HepG2 (cell line): ENCODE results near the gene STXBP4. TPM values are rescaled to one million over a fixed set of nuclear protein-coding genes. Genes with fewer than 3 reads are reported as not detected.
A peak's percentile ranks its signal among the peaks of the same experiment; 100 is the strongest.

Experiments
- AGO1 ChIP-seq: fragments of 200-400 bp; formaldehyde crosslinking; IDR thresholded peaks from 2 replicates; pipeline ENCODE4 v1.6.1; 2017; ENCODE audit warnings: mild to moderate bottlenecking, low read depth, low read length, moderate library complexity; ENCODE audit not compliant: poor library complexity, severe bottlenecking
- ATM ChIP-seq: fragments of 450-650 bp; IDR thresholded peaks from 2 replicates; pipeline ENCODE4 v1.7.1; 2017; ENCODE audit warnings: mild to moderate bottlenecking, borderline replicate concordance
- ERF ChIP-seq: IDR thresholded peaks from 2 replicates; pipeline ENCODE4 v1.6.1; 2018; ENCODE audit warnings: missing biosample characterization, missing genetic modification reagents
- IRF1 ChIP-seq: sonication (generic); formaldehyde crosslinking; IDR thresholded peaks from 2 replicates; pipeline ENCODE4 v1.4.0; 2020; ENCODE audit warnings: low read depth, mild to moderate bottlenecking, missing genetic modification reagents
- NKX3-1 ChIP-seq: sonication (generic); formaldehyde crosslinking; IDR thresholded peaks from 2 replicates; pipeline ENCODE4 v1.5.0; 2020; ENCODE audit warnings: missing genetic modification reagents
- SAP130 ChIP-seq: IDR thresholded peaks from 2 replicates; pipeline ENCODE4 v1.6.1; 2016; ENCODE audit warnings: low read depth
- SOX6 ChIP-seq, 2 experiments: fragments of 450-650 bp in 1 of 2; sonication (generic) in 1 of 2; formaldehyde crosslinking in 1 of 2; IDR thresholded peaks; 2 replicates each; pipeline versions ENCODE4 v1.4.0 to v1.6.1; 2017 to 2020; ENCODE audit warnings: antibody characterized with exemption in 1 of 2, mild to moderate bottlenecking in 1 of 2, missing genetic modification reagents in 1 of 2
- ZBTB42 ChIP-seq: sonication (generic); formaldehyde crosslinking; IDR thresholded peaks from 2 replicates; pipeline ENCODE4 v1.5.0; 2020; ENCODE audit warnings: mild to moderate bottlenecking, missing genetic modification reagents
- ZC3H4 ChIP-seq: sonication (generic); formaldehyde crosslinking; IDR thresholded peaks from 2 replicates; pipeline ENCODE4 v1.4.0; 2020; ENCODE audit warnings: missing genetic modification reagents, borderline replicate concordance
- ZFP90 ChIP-seq: sonication (generic); formaldehyde crosslinking; IDR thresholded peaks from 2 replicates; pipeline ENCODE4 v1.8.0; 2022; ENCODE audit warnings: missing genetic modification reagents, mild to moderate bottlenecking, inconsistent platforms, borderline replicate concordance
- ZNF230 ChIP-seq: sonication (generic); formaldehyde crosslinking; IDR thresholded peaks from 2 replicates; pipeline ENCODE4 v1.4.0; 2020; ENCODE audit warnings: mild to moderate bottlenecking, missing genetic modification reagents
- ZNF7 ChIP-seq: IDR thresholded peaks from 2 replicates; pipeline ENCODE4 v1.6.1; 2016; ENCODE audit warnings: missing biosample characterization, missing genetic modification reagents
- ZNF772 ChIP-seq: sonication (generic); formaldehyde crosslinking; IDR thresholded peaks from 2 replicates; pipeline ENCODE4 v1.5.0; 2020; ENCODE audit warnings: mild to moderate bottlenecking, missing genetic modification reagents
- ZNF782 ChIP-seq: sonication (generic); formaldehyde crosslinking; IDR thresholded peaks from 2 replicates; pipeline ENCODE4 v1.4.0; 2020; ENCODE audit warnings: missing genetic modification reagents, mild to moderate bottlenecking, borderline replicate concordance
- ZNF788 ChIP-seq: sonication (generic); formaldehyde crosslinking; IDR thresholded peaks from 2 replicates; pipeline ENCODE4 v1.5.0; 2020; ENCODE audit warnings: mild to moderate bottlenecking, missing genetic modification reagents, borderline replicate concordance
- ZZZ3 ChIP-seq: sonication (generic); formaldehyde crosslinking; IDR thresholded peaks from 2 replicates; pipeline ENCODE4 v1.4.0; 2020; ENCODE audit warnings: missing genetic modification reagents, mild to moderate bottlenecking, borderline replicate concordance
- polyA plus RNA-seq, 8 experiments: library from polyadenylated mRNA; depleted of rRNA in 3 of 8; stranded (reverse) in 7 of 8; unstranded in 1 of 8; fragments of >200 nt; fragmentation: Illumina TruSeq in 4 of 8; extraction: Trizol in 4 of 8; gene quantifications; 2 replicates each; pipeline versions ENCODE4 v1.2.1 to v1.2.3, GENCODE V29; 2011 to 2016; ENCODE audit warnings: low read depth in 4 of 8, missing spikeins in 1 of 8, mixed read lengths in 1 of 8; ENCODE audit not compliant: insufficient read depth in 1 of 8
- total RNA-seq, 5 experiments: library from RNA; depleted of rRNA; stranded (reverse); fragments of >200 nt; fragmentation: Illumina TruSeq; extraction: Trizol; gene quantifications; 2 replicates each; pipeline ENCODE4 v1.2.3, GENCODE V29; 2016; ENCODE audit warnings: low read depth in 1 of 5
- TF ChIP-seq, protein P1 (sequence below), 2 experiments: sonication (generic) in 1 of 2; formaldehyde crosslinking in 1 of 2; IDR thresholded peaks; 2 replicates each; pipeline versions ENCODE4 v1.4.0 to v1.6.1; 2016 to 2020; ENCODE audit warnings: borderline replicate concordance in 1 of 2, low read depth in 1 of 2, mild to moderate bottlenecking in 1 of 2, missing genetic modification reagents in 1 of 2
- TF ChIP-seq, protein P2 (sequence below): IDR thresholded peaks from 2 replicates; pipeline ENCODE4 v1.6.1; 2016; ENCODE audit warnings: low read depth, borderline replicate concordance
- TF ChIP-seq, protein P3 (sequence below): sonication (generic); formaldehyde crosslinking; IDR thresholded peaks from 2 replicates; pipeline ENCODE4 v1.4.0; 2020; ENCODE audit warnings: mild to moderate bottlenecking, missing genetic modification reagents
- TF ChIP-seq, protein P4 (sequence below): sonication (generic); formaldehyde crosslinking; IDR thresholded peaks from 2 replicates; pipeline ENCODE4 v1.5.0; 2020; ENCODE audit warnings: missing genetic modification reagents

Gene STXBP4
- total and polyA plus RNA-seq, 2 of the 13 experiments (the other 11 are each of a cell fraction or from before 2014, with no cell fraction given) = 8.5 to 36.1 TPM

DNA sequence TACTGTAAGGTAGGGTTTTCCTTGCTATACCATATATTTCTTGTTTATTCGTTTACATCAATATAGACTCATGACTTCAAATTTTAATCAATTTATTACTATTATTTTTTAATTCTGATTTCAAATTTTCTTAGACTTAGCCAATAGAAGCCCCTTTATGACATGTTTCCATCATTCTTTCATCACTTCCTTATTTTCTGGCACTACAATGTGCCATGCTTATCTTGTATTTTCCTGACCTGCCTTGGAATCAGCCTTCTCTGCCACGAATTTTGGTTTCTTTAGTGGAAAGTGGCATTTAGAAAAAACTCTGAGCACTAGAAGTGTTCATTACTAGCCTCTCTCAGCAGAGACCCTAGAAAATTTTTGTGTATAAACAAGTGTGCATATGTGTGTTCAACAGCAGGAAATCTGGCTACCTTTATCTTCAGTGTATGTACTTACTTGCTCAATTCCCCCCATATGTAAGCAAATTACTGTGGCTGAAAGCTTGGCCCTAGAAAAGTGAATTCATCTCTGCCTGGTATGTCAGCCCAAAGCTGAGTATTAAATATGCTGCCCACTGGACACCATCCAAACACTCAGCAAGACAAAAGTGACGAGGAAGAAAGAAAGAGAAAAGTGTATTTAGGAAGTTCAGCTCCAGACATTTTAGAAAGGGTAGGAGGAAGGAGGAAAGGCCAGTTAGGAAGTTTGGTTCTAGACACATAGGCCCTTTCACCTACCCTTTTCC is 4.0 kb downstream of the STXBP4 start (continued):
- TF ChIP-seq, protein P1, sequence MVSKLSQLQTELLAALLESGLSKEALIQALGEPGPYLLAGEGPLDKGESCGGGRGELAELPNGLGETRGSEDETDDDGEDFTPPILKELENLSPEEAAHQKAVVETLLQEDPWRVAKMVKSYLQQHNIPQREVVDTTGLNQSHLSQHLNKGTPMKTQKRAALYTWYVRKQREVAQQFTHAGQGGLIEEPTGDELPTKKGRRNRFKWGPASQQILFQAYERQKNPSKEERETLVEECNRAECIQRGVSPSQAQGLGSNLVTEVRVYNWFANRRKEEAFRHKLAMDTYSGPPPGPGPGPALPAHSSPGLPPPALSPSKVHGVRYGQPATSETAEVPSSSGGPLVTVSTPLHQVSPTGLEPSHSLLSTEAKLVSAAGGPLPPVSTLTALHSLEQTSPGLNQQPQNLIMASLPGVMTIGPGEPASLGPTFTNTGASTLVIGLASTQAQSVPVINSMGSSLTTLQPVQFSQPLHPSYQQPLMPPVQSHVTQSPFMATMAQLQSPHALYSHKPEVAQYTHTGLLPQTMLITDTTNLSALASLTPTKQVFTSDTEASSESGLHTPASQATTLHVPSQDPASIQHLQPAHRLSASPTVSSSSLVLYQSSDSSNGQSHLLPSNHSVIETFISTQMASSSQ (IDR thresholded peaks at IDR 0.05; ENCODE audit: low read depth) = no peak
- TF ChIP-seq, protein P1 (CRISPR knock-in tag; IDR thresholded peaks at IDR 0.05; ENCODE audit: borderline replicate concordance) = no peak
- no peak for TF ChIP-seq ZNF788
- TF ChIP-seq NKX3-1 (CRISPR knock-in tag) = no peak
- TF ChIP-seq ZFP90 (CRISPR knock-in tag) = no peak
- TF ChIP-seq ZZZ3 (CRISPR knock-in tag) = no peak
- peak; percentile 62 for TF ChIP-seq SAP130
- TF ChIP-seq ZNF772 = peak; percentile 31; the same call in 1 of the 2 replicates
- no peak for TF ChIP-seq AGO1
- TF ChIP-seq ZC3H4 (CRISPR knock-in tag) = no peak
- no peak for TF ChIP-seq ZBTB42 (CRISPR knock-in tag)
- TF ChIP-seq, protein P2, sequence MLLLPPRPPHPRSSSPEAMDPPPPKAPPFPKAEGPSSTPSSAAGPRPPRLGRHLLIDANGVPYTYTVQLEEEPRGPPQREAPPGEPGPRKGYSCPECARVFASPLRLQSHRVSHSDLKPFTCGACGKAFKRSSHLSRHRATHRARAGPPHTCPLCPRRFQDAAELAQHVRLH = no peak
- TF ChIP-seq ATM = no peak
- TF ChIP-seq SOX6 (IDR thresholded peaks at IDR 0.05) = no peak
- TF ChIP-seq SOX6 (CRISPR knock-in tag; IDR thresholded peaks at IDR 0.05) = peak; percentile 39; the same call in 1 of the 2 replicates
- no peak for TF ChIP-seq ZNF782 (CRISPR knock-in tag)
- TF ChIP-seq, protein P3, sequence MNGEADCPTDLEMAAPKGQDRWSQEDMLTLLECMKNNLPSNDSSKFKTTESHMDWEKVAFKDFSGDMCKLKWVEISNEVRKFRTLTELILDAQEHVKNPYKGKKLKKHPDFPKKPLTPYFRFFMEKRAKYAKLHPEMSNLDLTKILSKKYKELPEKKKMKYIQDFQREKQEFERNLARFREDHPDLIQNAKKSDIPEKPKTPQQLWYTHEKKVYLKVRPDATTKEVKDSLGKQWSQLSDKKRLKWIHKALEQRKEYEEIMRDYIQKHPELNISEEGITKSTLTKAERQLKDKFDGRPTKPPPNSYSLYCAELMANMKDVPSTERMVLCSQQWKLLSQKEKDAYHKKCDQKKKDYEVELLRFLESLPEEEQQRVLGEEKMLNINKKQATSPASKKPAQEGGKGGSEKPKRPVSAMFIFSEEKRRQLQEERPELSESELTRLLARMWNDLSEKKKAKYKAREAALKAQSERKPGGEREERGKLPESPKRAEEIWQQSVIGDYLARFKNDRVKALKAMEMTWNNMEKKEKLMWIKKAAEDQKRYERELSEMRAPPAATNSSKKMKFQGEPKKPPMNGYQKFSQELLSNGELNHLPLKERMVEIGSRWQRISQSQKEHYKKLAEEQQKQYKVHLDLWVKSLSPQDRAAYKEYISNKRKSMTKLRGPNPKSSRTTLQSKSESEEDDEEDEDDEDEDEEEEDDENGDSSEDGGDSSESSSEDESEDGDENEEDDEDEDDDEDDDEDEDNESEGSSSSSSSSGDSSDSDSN (CRISPR knock-in tag) = no peak
- no peak for TF ChIP-seq ZNF7 (CRISPR knock-in tag)
- no peak for TF ChIP-seq IRF1
- no peak for TF ChIP-seq ZNF230 (CRISPR knock-in tag)
- TF ChIP-seq, protein P4, sequence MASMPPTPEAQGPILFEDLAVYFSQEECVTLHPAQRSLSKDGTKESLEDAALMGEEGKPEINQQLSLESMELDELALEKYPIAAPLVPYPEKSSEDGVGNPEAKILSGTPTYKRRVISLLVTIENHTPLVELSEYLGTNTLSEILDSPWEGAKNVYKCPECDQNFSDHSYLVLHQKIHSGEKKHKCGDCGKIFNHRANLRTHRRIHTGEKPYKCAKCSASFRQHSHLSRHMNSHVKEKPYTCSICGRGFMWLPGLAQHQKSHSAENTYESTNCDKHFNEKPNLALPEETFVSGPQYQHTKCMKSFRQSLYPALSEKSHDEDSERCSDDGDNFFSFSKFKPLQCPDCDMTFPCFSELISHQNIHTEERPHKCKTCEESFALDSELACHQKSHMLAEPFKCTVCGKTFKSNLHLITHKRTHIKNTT (CRISPR knock-in tag) = no peak
- TF ChIP-seq ERF = no peak
